GDM1 (cell line): ENCODE results near the gene METAP1D.
"Not testable (repeated sequence)": the region's sequence is repeated elsewhere in the genome, so short reads cannot be mapped to it uniquely, and the experiment has no call there.

Experiments used
- DNase-seq: peaks from one replicate; lab custom pipeline; 2025; lab: John Stamatoyannopoulos, UW

Gene METAP1D

GRCh38 chr2:171999604-172000469 lies at the start of gene METAP1D:
TSS of gene METAP1D (plus strand) at chr2:171999953. CDS start at chr2:171999970, 17 bp downstream.
- DNase-seq: peak; percentile 88

- no peak for DNase-seq
Measured at GRCh38 chr2:171952276-171952675, 47.5 kb upstream of the METAP1D start.

GRCh38 chr2:171952748-171953147 lies 47.0 kb upstream of the METAP1D start:
- no peak for DNase-seq

DNA sequence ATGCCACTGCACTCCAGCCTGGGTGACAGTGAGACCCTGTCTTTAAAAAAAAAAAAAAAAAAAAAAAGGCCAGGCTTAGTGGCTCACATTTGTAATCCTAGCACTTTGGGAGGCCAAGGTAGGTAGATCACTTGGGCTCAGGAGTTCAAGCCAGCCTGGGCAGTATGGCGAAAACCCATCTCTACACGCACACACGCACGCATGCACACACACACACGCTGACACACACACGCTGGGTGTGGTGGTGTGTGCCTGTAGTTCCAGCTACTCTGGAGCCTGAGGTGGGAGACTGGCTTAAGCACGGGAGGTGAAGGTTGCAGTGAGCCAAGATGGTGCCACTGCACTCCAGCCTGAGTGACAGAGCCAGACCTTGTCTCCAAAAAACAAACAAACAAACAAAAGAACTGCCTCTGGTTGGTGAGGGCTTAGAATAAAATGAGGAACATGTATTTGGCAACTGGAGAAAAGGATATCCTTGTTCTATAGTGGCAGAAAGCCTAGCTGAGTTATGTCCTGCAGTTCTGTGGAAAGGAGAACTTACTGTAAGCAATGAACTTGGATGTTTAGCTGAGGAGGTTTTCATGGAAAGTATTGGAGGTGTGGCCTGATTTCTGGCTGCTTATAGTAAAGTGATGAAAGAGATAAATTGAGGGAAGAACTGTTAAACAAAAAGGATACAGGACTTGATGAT lies 43.5 kb upstream of the METAP1D start:
- DNase-seq: peak; percentile 48

DNA sequence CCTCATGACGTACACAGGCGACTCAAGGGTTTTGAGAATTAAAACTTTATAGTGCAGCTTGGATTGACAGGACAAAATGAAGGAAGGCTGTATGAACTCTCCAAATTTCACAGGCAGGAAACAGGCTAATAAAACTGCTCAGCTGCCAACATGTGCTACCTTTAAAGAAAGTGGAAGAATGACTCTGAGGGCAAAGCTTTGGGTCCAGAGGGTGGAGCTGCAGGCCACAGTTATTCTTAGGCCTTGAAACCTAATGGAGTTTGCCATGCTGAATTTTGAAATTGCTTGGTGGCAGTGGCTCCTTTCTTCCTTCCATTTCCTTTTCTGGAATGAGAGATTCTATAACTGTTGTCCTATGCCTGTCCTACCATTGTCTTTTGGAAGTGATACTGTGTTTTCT lies 42.7 kb upstream of the METAP1D start:
- peak; percentile 20 for DNase-seq

- DNase-seq: no peak
Measured at GRCh38 chr2:171958475-171958874, 41.3 kb upstream of the METAP1D start.

DNA sequence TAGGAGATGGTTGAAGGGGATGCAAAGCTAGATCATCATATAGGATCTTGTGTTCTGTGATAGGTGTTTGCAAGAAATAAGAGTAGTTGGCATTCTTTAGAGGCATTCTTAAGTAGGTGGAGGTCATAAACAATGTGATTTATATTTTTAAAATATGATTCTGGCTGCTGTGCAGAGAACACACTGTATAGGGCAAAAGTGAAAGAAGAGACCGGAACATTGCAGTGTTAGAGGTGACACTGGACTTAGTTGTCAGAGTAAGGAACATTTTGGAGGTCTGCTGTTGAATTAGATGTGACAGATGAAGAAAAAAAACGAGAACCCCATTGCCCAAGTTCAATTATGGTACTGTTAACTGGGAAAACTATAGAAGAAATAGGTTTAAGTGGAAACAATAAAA lies 39.8 kb upstream of the METAP1D start:
- DNase-seq: no peak

- no peak for DNase-seq
Measured at GRCh38 chr2:171960570-171960969, 39.2 kb upstream of the METAP1D start.

- no peak for DNase-seq
Measured at GRCh38 chr2:171963198-171963597, 36.6 kb upstream of the METAP1D start.

- no peak for DNase-seq
Measured at GRCh38 chr2:171964308-171964707, 35.4 kb upstream of the METAP1D start.

- DNase-seq: no peak
Measured at GRCh38 chr2:171965238-171965637, 34.5 kb upstream of the METAP1D start.

- DNase-seq: no peak
Measured at GRCh38 chr2:171965661-171966060, 34.1 kb upstream of the METAP1D start.

DNA sequence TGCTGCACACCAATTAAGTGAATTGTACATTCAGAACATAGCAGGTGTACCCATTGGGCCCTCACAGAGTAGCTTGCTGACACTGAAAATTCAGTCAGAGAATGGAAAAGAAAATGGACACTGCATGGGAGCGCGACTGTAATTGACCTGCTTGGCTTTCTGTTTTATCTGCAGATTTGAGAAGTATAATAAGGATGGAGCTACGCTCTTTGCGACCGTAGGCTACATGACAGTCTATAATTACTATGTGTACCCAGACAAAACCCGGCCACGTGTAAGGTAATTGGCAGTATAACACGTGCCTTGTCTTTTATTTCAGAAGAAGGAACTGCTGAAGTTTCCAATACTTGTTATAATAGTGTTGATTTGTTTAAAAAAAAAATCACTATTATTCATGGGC lies 33.5 kb upstream of the METAP1D start:
- no peak for DNase-seq

GRCh38 chr2:171966688-171967087 lies 33.1 kb upstream of the METAP1D start:
- no peak for DNase-seq

DNA sequence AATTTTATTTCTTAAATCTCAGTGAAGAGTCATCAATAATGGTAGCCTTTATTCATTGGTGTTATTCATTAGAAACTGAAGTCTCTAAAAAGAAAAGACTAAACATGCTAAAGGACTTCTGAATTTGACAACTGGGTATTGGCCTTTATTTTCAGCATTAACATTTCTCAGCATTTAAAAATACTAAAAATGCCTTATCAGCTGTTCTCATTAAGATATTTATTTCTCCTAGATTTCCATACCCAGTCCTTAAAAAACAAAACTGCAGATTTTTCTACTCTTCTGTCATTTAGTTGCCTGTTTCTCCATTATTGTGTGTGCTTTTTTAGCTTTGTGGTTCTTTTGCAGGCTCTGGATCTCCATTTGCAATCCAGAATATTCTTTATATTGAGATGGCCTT lies 31.2 kb upstream of the METAP1D start:
- no peak for DNase-seq

- no peak for DNase-seq
Measured at GRCh38 chr2:171972329-171972982, 27.3 kb upstream of the METAP1D start.

DNA sequence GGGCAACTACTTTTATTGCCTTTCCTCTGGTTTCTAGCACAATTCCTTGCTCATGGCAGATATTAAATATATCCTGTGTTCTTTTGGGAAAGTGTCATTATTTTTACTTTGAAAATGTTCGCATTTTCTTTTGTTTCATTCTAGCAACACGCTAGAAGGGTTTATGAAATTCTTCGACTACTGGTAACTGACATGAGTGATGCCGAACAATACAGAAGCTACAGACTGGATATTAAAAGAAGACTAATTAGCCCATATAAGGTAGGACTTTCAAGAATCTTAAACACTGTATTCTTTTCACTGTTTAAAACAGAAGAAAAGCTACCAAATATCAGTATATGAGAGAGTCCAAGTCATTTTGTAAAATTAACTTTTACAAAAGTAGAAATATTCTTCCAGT lies 20.6 kb upstream of the METAP1D start:
- DNase-seq: no peak

- DNase-seq: not testable (repeated sequence)
Measured at GRCh38 chr2:171983924-171984323, 15.8 kb upstream of the METAP1D start.

DNA sequence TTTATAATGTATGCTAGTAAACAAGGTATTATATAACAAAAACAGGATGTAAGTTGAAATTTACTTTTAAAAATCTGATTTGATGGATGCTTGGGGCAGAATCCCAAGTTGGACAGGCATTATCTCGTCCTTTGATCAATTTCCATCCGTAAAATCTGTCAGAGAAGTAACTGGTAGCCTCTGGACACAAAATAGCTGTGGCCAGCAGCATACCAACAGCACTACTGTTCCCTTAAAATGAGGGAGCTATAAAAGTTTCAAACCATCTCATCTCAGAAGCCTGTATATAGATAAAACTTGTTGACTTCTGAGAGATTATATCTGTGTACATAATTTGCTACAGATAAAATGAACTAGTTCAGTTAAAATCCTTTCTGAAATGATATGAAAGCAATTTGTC lies 14.7 kb upstream of the METAP1D start:
- no peak for DNase-seq

- DNase-seq: no peak
Measured at GRCh38 chr2:171986778-171987177, 13.0 kb upstream of the METAP1D start.

- no peak for DNase-seq
Measured at GRCh38 chr2:171991027-171991426, 8.7 kb upstream of the METAP1D start.

DNA sequence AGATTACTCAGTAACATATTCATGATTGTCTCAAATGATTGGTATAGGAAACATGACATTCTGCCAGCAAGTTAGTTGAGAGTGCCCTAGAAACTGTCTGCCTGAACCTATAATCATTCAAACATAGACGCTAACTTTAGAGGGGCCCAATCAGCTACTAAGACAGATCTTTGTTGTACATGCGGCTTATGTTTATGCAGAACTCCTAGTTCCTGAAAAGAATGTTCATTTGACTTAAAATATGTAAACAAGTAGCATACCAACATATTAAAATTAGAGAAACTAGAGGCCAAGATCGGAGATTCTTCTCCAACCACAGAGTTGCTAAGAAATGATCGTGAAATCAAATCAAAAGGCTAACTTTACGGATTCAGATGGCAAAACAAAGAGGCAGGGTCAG lies 4.2 kb upstream of the METAP1D start:
- no peak for DNase-seq

DNA sequence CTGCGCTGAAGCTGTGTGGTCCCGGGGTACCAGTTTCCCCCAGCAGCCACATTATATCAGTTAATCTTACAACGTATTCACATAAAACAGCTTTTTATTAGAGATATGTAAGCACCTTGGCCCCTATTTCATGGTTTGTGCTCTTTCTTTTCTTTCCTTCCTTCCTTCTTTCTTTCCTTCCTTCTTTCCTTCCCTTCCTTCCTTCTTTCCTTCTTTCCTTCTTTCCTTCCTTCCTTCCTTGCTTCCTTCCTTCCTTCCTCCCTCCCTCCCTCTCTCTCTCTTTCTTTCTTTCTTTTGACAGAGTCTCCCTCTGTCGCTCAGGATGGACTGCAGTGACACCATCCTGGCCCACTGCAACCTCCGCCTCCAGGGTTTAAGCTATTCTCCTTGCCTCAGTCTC lies 3.7 kb upstream of the METAP1D start:
- no peak for DNase-seq
